ENCODE measurements around the gene GTPBP2. TPM values are rescaled to one million over a fixed set of nuclear protein-coding genes. Genes with fewer than 3 reads are reported as not detected.
A peak's percentile ranks its signal among the peaks of the same experiment; 100 is the strongest.
"Not testable (repeated sequence)": the region's sequence is repeated elsewhere in the genome, so short reads cannot be mapped to it uniquely, and the experiment has no call there.

GTPBP2 gene
- total RNA-seq, 1 donor from 2014 or later: 25.1 TPM

- intact Hi-C loops (cut with DNase I): no loop called here
- DNase-seq: no peak
- ATAC-seq (ENCODE audit: poor library complexity): no peak
These were observed 23.0 kb downstream of the GTPBP2 start for GRCh38 chr6:43606019-43606418.

- ATAC-seq (ENCODE audit: poor library complexity) (no peak), DNase-seq (no peak)
- intact Hi-C loops (cut with DNase I): no loop called here
These were observed 24.9 kb downstream of the GTPBP2 start for GRCh38 chr6:43604174-43604573.

- intact Hi-C loops (cut with DNase I): no loop called here
- DNase-seq: no peak
- no peak for ATAC-seq (ENCODE audit: poor library complexity)
These were observed 28.5 kb downstream of the GTPBP2 start for GRCh38 chr6:43600595-43600994.

GRCh38 chr6:43593938-43594337, 35.1 kb downstream of the GTPBP2 start:
- ATAC-seq (ENCODE audit: poor library complexity) (no peak), DNase-seq (no peak)
- intact Hi-C loops (cut with DNase I): no loop called here

- ATAC-seq (ENCODE audit: poor library complexity); intact Hi-C loops (cut with DNase I); DNase-seq: not testable (repeated sequence)
These were observed 39.5 kb downstream of the GTPBP2 start for GRCh38 chr6:43589564-43589963.

- DNase-seq: no peak
- intact Hi-C loops (cut with DNase I): no loop called here
- no peak for ATAC-seq (ENCODE audit: poor library complexity)
These were observed 40.9 kb downstream of the GTPBP2 start for GRCh38 chr6:43588194-43588593.

GRCh38 chr6:43584892-43585570, 44.0 kb downstream of the GTPBP2 start:
- ATAC-seq (ENCODE audit: poor library complexity) (no peak), DNase-seq (no peak)
- intact Hi-C loops (cut with DNase I): no loop called here

- no peak for DNase-seq
- no peak for ATAC-seq (ENCODE audit: poor library complexity)
- intact Hi-C loops (cut with DNase I): no loop called here
These were observed 46.2 kb downstream of the GTPBP2 start for GRCh38 chr6:43582911-43583310.

GRCh38 chr6:43579171-43579570, 49.9 kb downstream of the GTPBP2 start:
- intact Hi-C loops (cut with DNase I): no loop called here
- DNase-seq (no peak), ATAC-seq (ENCODE audit: poor library complexity) (no peak)

GRCh38 chr6:43578748-43579147, 50.3 kb downstream of the GTPBP2 start:
- no peak for ATAC-seq (ENCODE audit: poor library complexity)
- DNase-seq: no peak
- intact Hi-C loops (cut with DNase I): no loop called here

- DNase-seq: peak; percentile 96
- intact Hi-C loops (cut with DNase I): no loop called here
- ATAC-seq (ENCODE audit: poor library complexity): peak; percentile 100
These were observed 53.1 kb downstream of the GTPBP2 start, which contains the start of the genes POLH and XPO5 for GRCh38 chr6:43575772-43576551. Gene POLH, plus strand, starts transcription at chr6:43576185. Its CDS starts 6,135 bp downstream, at chr6:43582320. Gene XPO5, minus strand, starts transcription at chr6:43576038. Its CDS starts 174 bp downstream, at chr6:43575864.

GRCh38 chr6:43575105-43575771, 53.8 kb downstream of the GTPBP2 start:
- no peak for DNase-seq
- intact Hi-C loops (cut with DNase I): no loop called here
- peak; percentile 47 for ATAC-seq (ENCODE audit: poor library complexity)

- intact Hi-C loops (cut with DNase I): no loop called here
- DNase-seq: no peak
- no peak for ATAC-seq (ENCODE audit: poor library complexity)
These were observed 57.0 kb downstream of the GTPBP2 start for GRCh38 chr6:43572015-43572414.

- ATAC-seq (ENCODE audit: poor library complexity) (no peak), DNase-seq (no peak)
- intact Hi-C loops (cut with DNase I): no loop called here
These were observed 58.1 kb downstream of the GTPBP2 start for GRCh38 chr6:43570876-43571441.

Other genes with a start within 250 kb of the GTPBP2 start
- 9.8 TPM for gene ABCC10, start 201.7 kb downstream of the GTPBP2 start, total RNA-seq
- 1.0 TPM for gene DLK2, start 173.7 kb downstream of the GTPBP2 start, total RNA-seq
- gene TJAP1, start 151.7 kb downstream of the GTPBP2 start, total RNA-seq: 20.5 TPM
- 1.4 TPM for gene LRRC73, start 118.9 kb downstream of the GTPBP2 start, total RNA-seq
- 64.0 TPM for gene YIPF3, start 112.3 kb downstream of the GTPBP2 start, total RNA-seq
- gene POLR1C, start 112.2 kb downstream of the GTPBP2 start, total RNA-seq: 15.6 TPM
- 12.9 TPM for gene XPO5, start 53.2 kb downstream of the GTPBP2 start, total RNA-seq
- 6.9 TPM for gene POLH, start 53.1 kb downstream of the GTPBP2 start, total RNA-seq
- 26.1 TPM for gene MAD2L1BP, start 6.6 kb upstream of the GTPBP2 start, total RNA-seq
- gene RSPH9, start 15.8 kb upstream of the GTPBP2 start, total RNA-seq: 0.16 TPM
- gene MRPS18A, start 58.5 kb upstream of the GTPBP2 start, total RNA-seq: 39.5 TPM
- 230 TPM for gene VEGFA, start 140.9 kb upstream of the GTPBP2 start, total RNA-seq